Measurements from ENCODE around the gene FNDC3B. TPM values are rescaled to one million over a fixed set of nuclear protein-coding genes. Genes with fewer than 3 reads are reported as not detected.

The FNDC3B gene
- total RNA-seq, 1 experiment from 2014 or later = 48.6 TPM

DNA sequence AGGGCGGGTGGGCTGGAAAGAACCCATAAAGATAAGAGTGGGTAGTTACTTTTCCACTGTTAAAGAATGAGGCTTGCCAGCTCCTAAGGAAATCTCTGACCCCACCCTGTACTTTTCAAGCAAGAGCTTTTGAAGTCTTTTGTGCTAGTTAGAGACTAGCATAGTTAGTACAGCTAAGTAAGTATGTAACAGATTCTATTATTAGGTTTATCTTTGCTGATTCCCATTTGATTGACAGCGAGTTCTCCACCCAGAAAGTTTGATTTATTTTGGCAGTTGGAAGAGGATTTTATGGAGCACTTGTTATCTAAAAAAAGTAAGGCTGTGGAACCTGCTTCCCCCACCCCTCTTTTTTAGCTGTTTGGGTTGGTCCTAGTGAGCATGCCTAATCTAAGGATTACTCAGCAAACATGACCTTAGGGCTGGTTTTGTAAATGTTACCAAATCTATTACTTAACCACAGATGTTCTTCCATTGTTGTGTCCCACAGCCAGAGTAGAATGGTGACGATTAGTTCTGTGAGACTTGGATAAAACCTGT lies 57.6 kb downstream of the FNDC3B start:
- ATAC-seq = peak; percentile 83
- intact Hi-C loops (cut with micrococcal nuclease) = no loop called here
- peaks cover 89% of the 10 kb centered on the region for H3K79me2 ChIP-seq (ENCODE audit: low read length)
- TF ChIP-seq, protein P1, sequence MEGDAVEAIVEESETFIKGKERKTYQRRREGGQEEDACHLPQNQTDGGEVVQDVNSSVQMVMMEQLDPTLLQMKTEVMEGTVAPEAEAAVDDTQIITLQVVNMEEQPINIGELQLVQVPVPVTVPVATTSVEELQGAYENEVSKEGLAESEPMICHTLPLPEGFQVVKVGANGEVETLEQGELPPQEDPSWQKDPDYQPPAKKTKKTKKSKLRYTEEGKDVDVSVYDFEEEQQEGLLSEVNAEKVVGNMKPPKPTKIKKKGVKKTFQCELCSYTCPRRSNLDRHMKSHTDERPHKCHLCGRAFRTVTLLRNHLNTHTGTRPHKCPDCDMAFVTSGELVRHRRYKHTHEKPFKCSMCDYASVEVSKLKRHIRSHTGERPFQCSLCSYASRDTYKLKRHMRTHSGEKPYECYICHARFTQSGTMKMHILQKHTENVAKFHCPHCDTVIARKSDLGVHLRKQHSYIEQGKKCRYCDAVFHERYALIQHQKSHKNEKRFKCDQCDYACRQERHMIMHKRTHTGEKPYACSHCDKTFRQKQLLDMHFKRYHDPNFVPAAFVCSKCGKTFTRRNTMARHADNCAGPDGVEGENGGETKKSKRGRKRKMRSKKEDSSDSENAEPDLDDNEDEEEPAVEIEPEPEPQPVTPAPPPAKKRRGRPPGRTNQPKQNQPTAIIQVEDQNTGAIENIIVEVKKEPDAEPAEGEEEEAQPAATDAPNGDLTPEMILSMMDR (conservative IDR thresholded peaks at IDR 0.05; ENCODE audit: low read depth, low read length) = no peak
- TF ChIP-seq EZH2 (IDR thresholded peaks at IDR 0.05; ENCODE audit: low read length, unreplicated experiment) (no peak), EZH2phosphoT487 (IDR thresholded peaks at IDR 0.05; ENCODE audit: borderline replicate concordance, low read length) (no peak)
- peaks cover 4% of the 10 kb centered on the region; the same call in 1 of the 2 replicates for H3K36me3 ChIP-seq (ENCODE audit: low read depth, low read length)
- no peaks in the 10 kb centered on the region for H3K9me2 ChIP-seq (replicated peaks; ENCODE audit: low read length)
- H3K27me3 ChIP-seq (ENCODE audit: low read length) = no peaks in the 10 kb centered on the region
- ChIA-PET CTCF (no interaction called here), POLR2A (ENCODE audit: unreplicated experiment) (no interaction called here)
- no TSS peak for BruUV-seq (replicated peaks)
- no peak overlapping the region for H3K9ac ChIP-seq (ENCODE audit: low read length)
- no peak overlapping the region for H2AFZ ChIP-seq (ENCODE audit: low read length)
- DNase-seq = peak; percentile 88
- 0 out of 2 replicates have a peak overlapping the region, but pooled peaks have one; percentile 0 for H3K27ac ChIP-seq (ENCODE audit: low read length)
- peaks cover 48% of the 10 kb centered on the region for H4K20me1 ChIP-seq (ENCODE audit: low read length)
- H3K9me3 ChIP-seq (ENCODE audit: low read length) = no peaks in the 10 kb centered on the region
- H3F3A ChIP-seq (ENCODE audit: low read length, unreplicated experiment) = no peaks in the 10 kb centered on the region
- peak overlapping the region; percentile 15 for H3K4me2 ChIP-seq (ENCODE audit: low read length)
- no peak overlapping the region for H3K4me3 ChIP-seq (ENCODE audit: low read length)
- peaks cover 25% of the 10 kb centered on the region for H3K4me1 ChIP-seq (ENCODE audit: insufficient read depth, low read length)

DNA sequence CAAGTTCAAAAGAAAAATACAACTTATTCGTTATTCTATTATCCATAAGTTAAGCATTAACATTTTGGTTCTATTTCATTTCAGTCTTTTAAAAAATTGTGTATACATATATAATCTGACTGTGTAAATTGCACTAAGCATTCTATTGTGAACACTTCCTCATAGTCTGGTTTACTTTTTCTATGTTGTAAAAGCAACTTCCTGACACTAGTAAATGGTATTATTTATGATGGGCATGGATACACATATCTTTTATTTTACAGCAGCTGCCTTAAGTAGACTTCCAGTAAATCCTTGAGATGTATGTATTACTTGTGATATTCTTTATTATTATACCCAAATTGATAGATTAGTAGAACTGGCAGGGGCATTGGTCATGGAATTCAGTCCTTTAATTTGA lies 58.2 kb downstream of the FNDC3B start:
- Histone ChIP-seq H3K4me1 (ENCODE audit: insufficient read depth, low read length) (peaks cover 25% of the 10 kb centered on the region), H3K9me2 (replicated peaks; ENCODE audit: low read length) (no peaks in the 10 kb centered on the region), H3K36me3 (ENCODE audit: low read depth, low read length) (peaks cover 4% of the 10 kb centered on the region; the same call in 1 of the 2 replicates), H3K4me2 (ENCODE audit: low read length) (peak overlapping the region; percentile 15), H2AFZ (ENCODE audit: low read length) (no peak overlapping the region), H3K79me2 (ENCODE audit: low read length) (peaks cover 89% of the 10 kb centered on the region), H3K9ac (ENCODE audit: low read length) (no peak overlapping the region), H3F3A (ENCODE audit: low read length, unreplicated experiment) (no peaks in the 10 kb centered on the region), H3K27me3 (ENCODE audit: low read length) (no peaks in the 10 kb centered on the region), H3K27ac (ENCODE audit: low read length) (no peak overlapping the region), H4K20me1 (ENCODE audit: low read length) (peaks cover 47% of the 10 kb centered on the region), H3K9me3 (ENCODE audit: low read length) (no peaks in the 10 kb centered on the region), H3K4me3 (ENCODE audit: low read length) (no peak overlapping the region)
- DNase-seq (no peak), ATAC-seq (no peak)
- CTCF ChIA-PET = no interaction called here
- intact Hi-C loops (cut with micrococcal nuclease) = no loop called here
- POLR2A ChIA-PET (ENCODE audit: unreplicated experiment) = no interaction called here
- BruUV-seq (replicated peaks) = no TSS peak
- TF ChIP-seq, protein P1 (conservative IDR thresholded peaks at IDR 0.05; ENCODE audit: low read depth, low read length) = no peak
- no peak for TF ChIP-seq EZH2 (IDR thresholded peaks at IDR 0.05; ENCODE audit: low read length, unreplicated experiment)
- TF ChIP-seq EZH2phosphoT487 (IDR thresholded peaks at IDR 0.05; ENCODE audit: borderline replicate concordance, low read length) = no peak

GRCh38 chr3:172098698-172099494 lies 59.5 kb downstream of the FNDC3B start:
- Histone ChIP-seq H3K4me3 (ENCODE audit: low read length) (no peak overlapping the region), H2AFZ (ENCODE audit: low read length) (no peak overlapping the region), H3K9me2 (replicated peaks; ENCODE audit: low read length) (no peaks in the 10 kb centered on the region), H3K9ac (ENCODE audit: low read length) (no peak overlapping the region), H4K20me1 (ENCODE audit: low read length) (peaks cover 56% of the 10 kb centered on the region), H3K27ac (ENCODE audit: low read length) (no peak overlapping the region), H3K79me2 (ENCODE audit: low read length) (peaks cover 93% of the 10 kb centered on the region), H3K4me1 (ENCODE audit: insufficient read depth, low read length) (peaks cover 25% of the 10 kb centered on the region), H3K36me3 (ENCODE audit: low read depth, low read length) (peaks cover 4% of the 10 kb centered on the region; the same call in 1 of the 2 replicates), H3K4me2 (ENCODE audit: low read length) (no peak overlapping the region), H3F3A (ENCODE audit: low read length, unreplicated experiment) (no peaks in the 10 kb centered on the region), H3K9me3 (ENCODE audit: low read length) (no peaks in the 10 kb centered on the region), H3K27me3 (ENCODE audit: low read length) (no peaks in the 10 kb centered on the region)
- ChIA-PET POLR2A (ENCODE audit: unreplicated experiment) (no interaction called here), CTCF (no interaction called here)
- ATAC-seq = no peak
- intact Hi-C loops (cut with micrococcal nuclease) = no loop called here
- no TSS peak for BruUV-seq (replicated peaks)
- no peak for TF ChIP-seq EZH2phosphoT487 (IDR thresholded peaks at IDR 0.05; ENCODE audit: borderline replicate concordance, low read length)
- TF ChIP-seq EZH2 (IDR thresholded peaks at IDR 0.05; ENCODE audit: low read length, unreplicated experiment) = no peak
- TF ChIP-seq, protein P1 (conservative IDR thresholded peaks at IDR 0.05; ENCODE audit: low read depth, low read length) = no peak
- no peak for DNase-seq
